Kidney (tissue), 14 donors: ENCODE measurements around the gene SLC4A4. TPM values are rescaled to one million over a fixed set of nuclear protein-coding genes. Genes with fewer than 3 reads are reported as not detected.
A peak's percentile ranks its signal among the peaks of the same experiment; 100 is the strongest.

ENCODE experiments used
- DNase-seq, 5 donors: peaks; one replicate each; pipeline ENCODE4 v3.0.0-alpha.2; 2013 to 2020
- FAIRE-seq: peaks from 2 replicates; lab custom pipeline; 2012; peaks lifted over from hg19 to GRCh38; lab: Jason Lieb, UNC
- H3K27ac ChIP-seq, 2 donors: one replicate each; pipeline ENCODE4 v1.7.0; 2013; ENCODE audit warnings: low read depth in 2 of 2, low read length in 2 of 2, inconsistent platforms in 1 of 2
- H3K27me3 ChIP-seq: one replicate; pipeline ENCODE4 v1.7.1; 2013; ENCODE audit warnings: low read length, inconsistent platforms; ENCODE audit not compliant: control insufficient read depth, insufficient read depth
- H3K36me3 ChIP-seq, 3 donors: one replicate each; pipeline versions ENCODE4 v1.7.0 to v1.7.1; 2013; ENCODE audit warnings: low read length in 3 of 3, control low read depth in 1 of 3, inconsistent platforms in 1 of 3; ENCODE audit not compliant: insufficient read depth in 3 of 3, control insufficient read depth in 2 of 3
- H3K4me1 ChIP-seq, 3 donors: one replicate each; pipeline versions ENCODE4 v1.7.0 to v1.7.1; 2013; ENCODE audit warnings: low read length in 3 of 3, inconsistent platforms in 1 of 3, low read depth in 1 of 3; ENCODE audit not compliant: control insufficient read depth in 2 of 3, insufficient read depth in 2 of 3
- H3K4me3 ChIP-seq, 3 donors: one replicate each; pipeline versions ENCODE4 v1.7.0 to v1.8.1; 2013; ENCODE audit warnings: low read length in 3 of 3, control low read depth in 1 of 3, inconsistent platforms in 1 of 3
- H3K9ac ChIP-seq, 3 donors: one replicate each; pipeline versions ENCODE4 v1.7.0 to v1.7.1; 2013; ENCODE audit warnings: low read length in 3 of 3, control low read depth in 1 of 3, inconsistent platforms in 1 of 3
- H3K9me3 ChIP-seq, 3 donors: one replicate each; pipeline versions ENCODE4 v1.7.0 to v1.7.1; 2013; ENCODE audit warnings: low read length in 3 of 3, control low read depth in 1 of 3, inconsistent platforms in 1 of 3; ENCODE audit not compliant: control insufficient read depth in 2 of 3, insufficient read depth in 1 of 3
- CTCF ChIP-seq: IDR thresholded peaks from 3 replicates; pipeline ENCODE4 v1.5.1; 2012; ENCODE audit warnings: mild to moderate bottlenecking, moderate library complexity, borderline replicate concordance; ENCODE audit not compliant: insufficient read depth; ENCODE audit errors: extremely low read depth
- intact Hi-C: fragments of 100-400 bp; cut with DNase I; formaldehyde crosslinking; loops from one replicate; pipeline ENCODE4 v1.11.1; 2022
- polyA plus RNA-seq: library from polyadenylated mRNA; stranded (reverse); fragments of 350-450 nt; fragmentation: Illumina TruSeq; extraction: RNeasy Lipid Tissue Mini Kit (QIAGEN cat#74804); gene quantifications from one replicate; pipeline ENCODE4 v1.2.3, GENCODE V29; 2014; ENCODE audit warnings: low read depth, low replicate concordance; ENCODE audit not compliant: insufficient read depth
- total RNA-seq: library from RNA; stranded (reverse); fragmentation: NEBNext Ultra II Directional; extraction: Animal tissue kit (Norgen Biotek cat#: 25700); gene quantifications from one replicate; pipeline ENCODE4 v1.2.1, GENCODE V29; 2021
- donor health status: control.
- donor health status: control.
- donor health status: control.
- donor health status: control.
- donor health status: control.
- donor health status: DM: yes; HTN: yes; CAD: no.
- donor health status: Normal renal cell carcinoma (clear cell type).

SLC4A4 gene
- total and polyA plus RNA-seq, 2 donors from 2014 or later = 37.1 to 56.5 TPM

GRCh38 chr4:71584585-71584984 is 245.8 kb downstream of the SLC4A4 start:
- Histone ChIP-seq H3K27ac (no peak overlapping the region), H3K4me3 (no peak overlapping the region), H3K36me3 (no peaks in the 10 kb centered on the region), H3K27me3 (no peaks in the 10 kb centered on the region), H3K4me1 (no peaks in the 10 kb centered on the region), H3K9ac (no peak overlapping the region), H3K9me3 (no peaks in the 10 kb centered on the region)
- FAIRE-seq (no peak), DNase-seq (no peak)
- no peak for TF ChIP-seq CTCF
- intact Hi-C loops = no loop called here

- H3K36me3 ChIP-seq = no peaks in the 10 kb centered on the region
- H3K9ac ChIP-seq = no peak overlapping the region
- intact Hi-C loops = no loop called here
- FAIRE-seq (no peak), DNase-seq (no peak)
- TF ChIP-seq CTCF = no peak
- no peak overlapping the region for H3K27ac ChIP-seq
- H3K27me3 ChIP-seq = no peaks in the 10 kb centered on the region
- no peaks in the 10 kb centered on the region for H3K4me1 ChIP-seq
- no peaks in the 10 kb centered on the region for H3K9me3 ChIP-seq
- no peak overlapping the region for H3K4me3 ChIP-seq
Measured at GRCh38 chr4:71586087-71586763, 247.4 kb downstream of the SLC4A4 start.

- no peaks in the 10 kb centered on the region for H3K9me3 ChIP-seq
- H3K27me3 ChIP-seq = no peaks in the 10 kb centered on the region
- H3K4me1 ChIP-seq = no peaks in the 10 kb centered on the region
- H3K36me3 ChIP-seq = no peaks in the 10 kb centered on the region
- intact Hi-C loops = no loop called here
- no peak overlapping the region for H3K9ac ChIP-seq
- FAIRE-seq (peak; percentile 19), DNase-seq (no peak)
- no peak for TF ChIP-seq CTCF
- H3K27ac ChIP-seq = no peak overlapping the region
- no peak overlapping the region for H3K4me3 ChIP-seq
Measured at GRCh38 chr4:71587995-71588394, 249.2 kb downstream of the SLC4A4 start.

- Histone ChIP-seq H3K9me3 (no peaks in the 10 kb centered on the region), H3K27me3 (no peaks in the 10 kb centered on the region), H3K9ac (no peak overlapping the region), H3K36me3 (no peaks in the 10 kb centered on the region), H3K4me3 (no peak overlapping the region), H3K4me1 (no peaks in the 10 kb centered on the region), H3K27ac (no peak overlapping the region)
- DNase-seq (no peak), FAIRE-seq (no peak)
- intact Hi-C loops = no loop called here
- TF ChIP-seq CTCF = no peak
Measured at GRCh38 chr4:71592793-71593192, 254.0 kb downstream of the SLC4A4 start.
